ENCODE results near the gene NKX1-2. TPM values are rescaled to one million over a fixed set of nuclear protein-coding genes. Genes with fewer than 3 reads are reported as not detected.

The NKX1-2 gene
- total and polyA plus RNA-seq, 2 of the 4 experiments (the other 2 are of a cell fraction), result not detected

DNA sequence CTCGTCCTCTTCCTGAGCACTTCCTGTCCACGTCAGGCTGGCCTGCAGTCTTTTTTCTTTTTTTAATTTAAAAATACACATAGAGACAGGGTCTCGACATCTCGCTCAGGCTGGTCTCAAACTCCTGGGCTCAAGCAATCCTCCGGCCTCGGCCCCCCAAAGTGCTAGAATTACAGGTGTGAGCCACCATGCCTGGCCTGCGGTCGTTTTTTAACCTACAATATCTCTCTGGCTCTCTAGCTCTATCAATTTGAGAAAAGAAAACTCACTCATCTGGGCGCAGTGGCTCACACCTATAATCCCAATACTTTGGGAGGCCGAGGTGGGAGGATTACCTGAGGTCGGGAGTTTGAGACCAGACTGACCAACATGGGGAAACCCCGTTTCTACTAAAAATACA, 27.1 kb downstream of the NKX1-2 start:
- H3K9me3 ChIP-seq (ENCODE audit: control insufficient read depth, insufficient read depth, low read length), result no peaks in the 10 kb centered on the region
- H3K4me3 ChIP-seq (ENCODE audit: insufficient read depth, low read depth, low read length), result no peak overlapping the region
- H2AK9ac ChIP-seq (replicated peaks; ENCODE audit: low read depth, low read length, poor library complexity), result no peak overlapping the region
- no peak overlapping the region for H2BK15ac ChIP-seq (ENCODE audit: low read depth, low read length)
- no peak overlapping the region for H3K14ac ChIP-seq (replicated peaks; ENCODE audit: low read depth, low read length)
- H2BK120ac ChIP-seq (ENCODE audit: low read depth, low read length), result no peak overlapping the region
- no peak overlapping the region for H3K56ac ChIP-seq (ENCODE audit: extremely low read depth, insufficient read depth, low read length)
- H4K91ac ChIP-seq (ENCODE audit: insufficient read depth, low read depth, low read length), result no peak overlapping the region
- POLR2A ChIA-PET (ENCODE audit: unreplicated experiment), result no interaction called here
- no peaks in the 10 kb centered on the region for H3K36me3 ChIP-seq (ENCODE audit: control insufficient read depth, insufficient read depth, low read length)
- ATAC-seq (ENCODE audit: low read depth) (no peak), DNase-seq (no peak)
- no peak overlapping the region for H2BK5ac ChIP-seq (ENCODE audit: low read depth, low read length, poor library complexity, severe bottlenecking)
- intact Hi-C loops (cut with micrococcal nuclease) (no loop called here), in situ Hi-C loops (cut with MboI; ENCODE audit: low sequenced_read_pairs) (no loop called here), dilution Hi-C loops (cut with HindIII; ENCODE audit: low sequenced_read_pairs, unreplicated experiment) (no loop called here)
- peaks cover 0 to 3% of the 10 kb centered on the region in 2 experiments; a peak in 1 of 4 replicates for H3K79me1 ChIP-seq (ENCODE audit: low read depth in 1 of 2, low read length in 2 of 2)
- CTCF ChIA-PET, result interaction anchor here (0.6 kb wide), 1 partner anchor 13 kb away, joined by 3 read pairs; no protein-coding TSS in a partner anchor
- no peak overlapping the region for H4K5ac ChIP-seq (ENCODE audit: low read depth, low read length)
- no peaks in the 10 kb centered on the region for H3K4me1 ChIP-seq (ENCODE audit: control insufficient read depth, insufficient read depth, low read length)
- 40% methylated on average over 2 of the region's 12 CpGs; no CpG with 5 or more reads in 1 of the 2 experiments for WGBS, 2 experiments (ENCODE audit: extremely low coverage in 2 of 2, insufficient read length in 1 of 2)
- BruUV-seq (replicated peaks), result no TSS peak
- H3K4me2 ChIP-seq (ENCODE audit: low read depth, low read length), result no peak overlapping the region
- no peak overlapping the region for H3K23ac ChIP-seq (ENCODE audit: low read depth, low read length)
- peaks cover 15% of the 10 kb centered on the region for H3K27me3 ChIP-seq (ENCODE audit: control insufficient read depth, insufficient read depth, low read length)
- H3K9me1 ChIP-seq (ENCODE audit: insufficient read depth, low read length), result no peaks in the 10 kb centered on the region; the same call in 1 of the 2 replicates
- no peak overlapping the region for H4K8ac ChIP-seq (ENCODE audit: low read depth in 2 of 2, low read length in 2 of 2)
- H2AFZ ChIP-seq (replicated peaks; ENCODE audit: low read length, poor library complexity), result peak overlapping the region; percentile 63
- H3K27ac ChIP-seq (ENCODE audit: insufficient read depth, low read length), result no peak overlapping the region
- H3K9ac ChIP-seq (ENCODE audit: low read depth, low read length), result no peak overlapping the region
- TF ChIP-seq, protein P1, sequence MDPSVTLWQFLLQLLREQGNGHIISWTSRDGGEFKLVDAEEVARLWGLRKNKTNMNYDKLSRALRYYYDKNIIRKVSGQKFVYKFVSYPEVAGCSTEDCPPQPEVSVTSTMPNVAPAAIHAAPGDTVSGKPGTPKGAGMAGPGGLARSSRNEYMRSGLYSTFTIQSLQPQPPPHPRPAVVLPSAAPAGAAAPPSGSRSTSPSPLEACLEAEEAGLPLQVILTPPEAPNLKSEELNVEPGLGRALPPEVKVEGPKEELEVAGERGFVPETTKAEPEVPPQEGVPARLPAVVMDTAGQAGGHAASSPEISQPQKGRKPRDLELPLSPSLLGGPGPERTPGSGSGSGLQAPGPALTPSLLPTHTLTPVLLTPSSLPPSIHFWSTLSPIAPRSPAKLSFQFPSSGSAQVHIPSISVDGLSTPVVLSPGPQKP (IDR thresholded peaks at IDR 0.05; ENCODE audit: borderline replicate concordance, low read depth, low read length), result no peak
- TF ChIP-seq POLR2A (IDR thresholded peaks at IDR 0.05; ENCODE audit: low read depth, low read length), result no peak
- TF ChIP-seq RFX5 (IDR thresholded peaks at IDR 0.05; ENCODE audit: low read depth, low read length), result no peak
- TF ChIP-seq NFE2L2 (IDR thresholded peaks at IDR 0.05; ENCODE audit: low read depth, low read length), result no peak
- TF ChIP-seq CEBPB (IDR thresholded peaks at IDR 0.05; ENCODE audit: low read depth, low read length), result no peak
- no peak for TF ChIP-seq BHLHE40 (IDR thresholded peaks at IDR 0.05; ENCODE audit: low read depth, low read length)
- no peak for TF ChIP-seq SMC3 (IDR thresholded peaks at IDR 0.05; ENCODE audit: low read depth, low read length)
- TF ChIP-seq CHD1 (IDR thresholded peaks at IDR 0.05; ENCODE audit: low read depth, low read length), result no peak
- TF ChIP-seq RCOR1 (IDR thresholded peaks at IDR 0.05; ENCODE audit: insufficient replicate concordance, low read length), result no peak
- no peak for TF ChIP-seq MAZ (IDR thresholded peaks at IDR 0.05; ENCODE audit: borderline replicate concordance, low read depth, low read length)
- TF ChIP-seq FOS (IDR thresholded peaks at IDR 0.05; ENCODE audit: low read depth, low read length), result no peak
- TF ChIP-seq, protein P2, sequence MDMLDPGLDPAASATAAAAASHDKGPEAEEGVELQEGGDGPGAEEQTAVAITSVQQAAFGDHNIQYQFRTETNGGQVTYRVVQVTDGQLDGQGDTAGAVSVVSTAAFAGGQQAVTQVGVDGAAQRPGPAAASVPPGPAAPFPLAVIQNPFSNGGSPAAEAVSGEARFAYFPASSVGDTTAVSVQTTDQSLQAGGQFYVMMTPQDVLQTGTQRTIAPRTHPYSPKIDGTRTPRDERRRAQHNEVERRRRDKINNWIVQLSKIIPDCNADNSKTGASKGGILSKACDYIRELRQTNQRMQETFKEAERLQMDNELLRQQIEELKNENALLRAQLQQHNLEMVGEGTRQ (IDR thresholded peaks at IDR 0.05; ENCODE audit: low read depth, low read length), result no peak
- TF ChIP-seq, protein P3, sequence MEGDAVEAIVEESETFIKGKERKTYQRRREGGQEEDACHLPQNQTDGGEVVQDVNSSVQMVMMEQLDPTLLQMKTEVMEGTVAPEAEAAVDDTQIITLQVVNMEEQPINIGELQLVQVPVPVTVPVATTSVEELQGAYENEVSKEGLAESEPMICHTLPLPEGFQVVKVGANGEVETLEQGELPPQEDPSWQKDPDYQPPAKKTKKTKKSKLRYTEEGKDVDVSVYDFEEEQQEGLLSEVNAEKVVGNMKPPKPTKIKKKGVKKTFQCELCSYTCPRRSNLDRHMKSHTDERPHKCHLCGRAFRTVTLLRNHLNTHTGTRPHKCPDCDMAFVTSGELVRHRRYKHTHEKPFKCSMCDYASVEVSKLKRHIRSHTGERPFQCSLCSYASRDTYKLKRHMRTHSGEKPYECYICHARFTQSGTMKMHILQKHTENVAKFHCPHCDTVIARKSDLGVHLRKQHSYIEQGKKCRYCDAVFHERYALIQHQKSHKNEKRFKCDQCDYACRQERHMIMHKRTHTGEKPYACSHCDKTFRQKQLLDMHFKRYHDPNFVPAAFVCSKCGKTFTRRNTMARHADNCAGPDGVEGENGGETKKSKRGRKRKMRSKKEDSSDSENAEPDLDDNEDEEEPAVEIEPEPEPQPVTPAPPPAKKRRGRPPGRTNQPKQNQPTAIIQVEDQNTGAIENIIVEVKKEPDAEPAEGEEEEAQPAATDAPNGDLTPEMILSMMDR (conservative IDR thresholded peaks at IDR 0.05; ENCODE audit: low read depth, low read length), result no peak
- no peak for TF ChIP-seq MXI1 (IDR thresholded peaks at IDR 0.05; ENCODE audit: borderline replicate concordance, low read depth, low read length)
- no peak for TF ChIP-seq RAD21 (IDR thresholded peaks at IDR 0.05; ENCODE audit: low read length)
- TF ChIP-seq MAFK (IDR thresholded peaks at IDR 0.05; ENCODE audit: low read depth, low read length), result no peak
- H2BK20ac ChIP-seq (ENCODE audit: low read depth, low read length), result no peak overlapping the region
- H3K4ac ChIP-seq (ENCODE audit: low read depth, low read length), result no peak overlapping the region
- 0 out of 2 replicates have a peak, but pooled peaks cover 2% of the 10 kb centered on the region for H4K20me1 ChIP-seq (ENCODE audit: insufficient read depth, low read length)
- H2AK5ac ChIP-seq (ENCODE audit: low read depth, low read length), result no peak overlapping the region
- H3K18ac ChIP-seq (ENCODE audit: low read depth, low read length), result no peak overlapping the region
